Measurements from ENCODE around the gene CDK5RAP2.
"Not testable (repeated sequence)": the region's sequence is repeated elsewhere in the genome, so short reads cannot be mapped to it uniquely, and the experiment has no call there.

The CDK5RAP2 gene

GRCh38 chr9:120464176-120464886 lies 115.6 kb downstream of the CDK5RAP2 start:
- no peak for DNase-seq

GRCh38 chr9:120463765-120464164 lies 116.2 kb downstream of the CDK5RAP2 start:
- no peak for DNase-seq

- DNase-seq: not testable (repeated sequence)
Measured at GRCh38 chr9:120461677-120462076, 118.3 kb downstream of the CDK5RAP2 start.

GRCh38 chr9:120456218-120456617 lies 123.7 kb downstream of the CDK5RAP2 start:
- no peak for DNase-seq

GRCh38 chr9:120454467-120454866 lies 125.5 kb downstream of the CDK5RAP2 start:
- no peak for DNase-seq

- DNase-seq: no peak
Measured at GRCh38 chr9:120453792-120454191, 126.2 kb downstream of the CDK5RAP2 start.

- DNase-seq: no peak
Measured at GRCh38 chr9:120452631-120453030, 127.3 kb downstream of the CDK5RAP2 start.

GRCh38 chr9:120450916-120451315 lies 129.1 kb downstream of the CDK5RAP2 start:
- no peak for DNase-seq

GRCh38 chr9:120449566-120449965 lies 130.4 kb downstream of the CDK5RAP2 start:
- DNase-seq: no peak

GRCh38 chr9:120447959-120448500 lies 131.9 kb downstream of the CDK5RAP2 start:
- DNase-seq: no peak

- no peak for DNase-seq
Measured at GRCh38 chr9:120446671-120447070, 133.3 kb downstream of the CDK5RAP2 start.

- no peak for DNase-seq
Measured at GRCh38 chr9:120443976-120444375, 136.0 kb downstream of the CDK5RAP2 start.

- no peak for DNase-seq
Measured at GRCh38 chr9:120443489-120443888, 136.5 kb downstream of the CDK5RAP2 start.

GRCh38 chr9:120442308-120442995 lies 137.5 kb downstream of the CDK5RAP2 start:
- DNase-seq: no peak

GRCh38 chr9:120441426-120442307 lies 138.3 kb downstream of the CDK5RAP2 start:
- no peak for DNase-seq

GRCh38 chr9:120440791-120441190 lies 139.2 kb downstream of the CDK5RAP2 start:
- DNase-seq: no peak

- no peak for DNase-seq
Measured at GRCh38 chr9:120439926-120440325, 140.0 kb downstream of the CDK5RAP2 start.

GRCh38 chr9:120438836-120439546 lies 141.0 kb downstream of the CDK5RAP2 start:
- no peak for DNase-seq

- DNase-seq: no peak
Measured at GRCh38 chr9:120438111-120438510, 141.9 kb downstream of the CDK5RAP2 start.

GRCh38 chr9:120436983-120437475 lies 142.9 kb downstream of the CDK5RAP2 start:
- no peak for DNase-seq

GRCh38 chr9:120436446-120436845 lies 143.5 kb downstream of the CDK5RAP2 start:
- DNase-seq: no peak

- no peak for DNase-seq
Measured at GRCh38 chr9:120435091-120435490, 144.9 kb downstream of the CDK5RAP2 start.
